Activated CD8-positive, alpha-beta memory T cell treated with anti-CD3 and anti-CD28 coated beads for 1 hour (primary cell): ENCODE results near the gene RGS5.

Experiments used
- DNase-seq, 2 donors: peaks; one replicate each; pipeline ENCODE4 v3.0.0-alpha.2; 2020; ENCODE audit warnings: low read depth in 1 of 2; ENCODE audit errors: extremely low read depth in 1 of 2

Gene RGS5

DNA sequence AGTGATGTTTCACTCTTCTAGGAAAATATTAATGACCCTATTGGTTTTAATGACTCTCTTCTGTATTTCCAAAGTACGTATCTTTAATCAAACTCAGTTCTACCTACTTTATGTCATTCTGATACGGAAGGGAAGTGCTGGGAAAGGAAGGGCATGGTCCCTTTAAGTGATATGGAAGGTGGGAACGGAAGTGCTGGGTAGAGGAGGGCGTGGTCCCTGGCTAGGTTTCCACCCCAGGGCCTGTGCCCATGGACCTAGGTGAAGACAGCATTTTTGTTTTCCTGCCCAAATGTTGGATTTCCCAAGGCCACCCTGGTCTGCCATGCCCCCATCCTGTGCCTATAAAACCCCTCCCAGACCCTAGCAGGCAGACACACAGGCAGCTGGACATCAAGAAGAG lies 109.5 kb downstream of the RGS5 start:
- no peak for DNase-seq
